Dedifferentiated amniotic fluid mesenchymal stem cell (primary cell): ENCODE measurements around the gene SAE1.
"Not testable (repeated sequence)": the region's sequence is repeated elsewhere in the genome, so short reads cannot be mapped to it uniquely, and the experiment has no call there.

Experiments used
- DNase-seq: peaks from one replicate; pipeline ENCODE4 v3.0.0-alpha.2; 2016; ENCODE audit errors: extremely low spot score

The SAE1 gene

DNA sequence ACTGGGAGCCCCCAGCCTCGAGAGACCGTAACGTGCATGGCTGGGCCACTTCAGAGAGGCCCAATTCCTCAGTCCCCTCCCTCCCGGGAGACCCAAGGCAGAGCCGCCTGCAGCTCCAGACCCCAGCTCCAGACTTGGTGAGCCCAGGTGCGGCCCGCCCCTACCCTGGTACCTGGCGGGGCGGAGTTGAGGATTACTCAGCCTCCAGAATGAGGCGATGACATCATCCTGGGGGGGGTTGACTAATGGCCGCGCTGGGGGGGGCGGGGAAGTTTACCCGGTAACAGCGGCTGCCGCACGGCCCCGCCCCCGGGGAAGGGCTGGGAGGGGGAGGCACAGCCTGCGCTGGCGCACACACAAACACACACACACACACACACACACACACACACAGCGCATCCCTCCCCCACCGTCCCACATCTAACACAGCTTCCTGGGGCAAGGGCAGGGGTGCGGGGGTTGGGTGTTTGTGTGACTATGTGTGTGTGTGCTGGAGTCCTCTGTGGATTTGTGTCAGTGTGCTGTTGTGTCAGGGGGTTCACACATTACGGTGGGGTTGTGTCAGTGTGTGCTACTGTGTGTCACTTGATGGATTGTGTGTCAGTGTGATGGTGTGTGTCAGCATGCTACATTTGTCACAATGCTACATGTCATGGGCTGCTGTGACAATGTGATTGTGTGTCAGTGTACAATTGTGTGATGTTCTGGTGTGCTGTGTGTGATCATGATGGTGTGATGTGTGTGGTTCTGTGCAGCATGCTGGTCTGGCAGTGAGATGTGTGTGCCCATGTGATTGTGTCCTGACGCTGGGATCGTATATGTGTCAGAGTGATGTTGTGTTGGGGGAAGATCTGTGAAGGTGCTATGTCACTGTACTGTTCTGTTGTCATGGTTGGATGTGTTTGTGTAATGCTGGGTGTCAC lies 110.6 kb downstream of the SAE1 start:
- peak; percentile 51 for DNase-seq

- DNase-seq: no peak
Measured at GRCh38 chr19:47241919-47242577, 111.4 kb downstream of the SAE1 start.

DNA sequence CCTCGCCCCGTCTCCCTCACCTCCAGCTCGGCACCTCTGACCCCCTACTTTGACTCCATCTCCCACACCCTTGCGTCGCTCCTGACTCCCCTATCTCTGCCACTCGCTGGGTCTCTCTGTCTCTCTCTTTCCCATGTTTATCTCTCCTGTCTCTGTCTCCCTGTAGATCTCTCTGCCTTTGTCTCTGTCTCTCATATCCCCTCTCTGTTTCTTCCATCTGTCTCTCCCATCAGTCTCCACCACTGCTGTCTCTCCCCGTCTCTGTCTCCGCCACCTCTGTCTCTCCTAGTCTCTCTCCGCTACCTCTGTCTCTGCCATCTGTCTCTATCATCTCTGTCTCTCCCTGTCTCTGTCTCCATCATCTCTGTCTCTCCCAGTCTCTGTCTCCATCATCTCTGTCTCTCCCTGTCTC lies 112.7 kb downstream of the SAE1 start:
- DNase-seq: no peak

- DNase-seq: peak; percentile 98
Measured at GRCh38 chr19:47243776-47244547, 113.3 kb downstream of the SAE1 start.

- DNase-seq: peak; percentile 77
Measured at GRCh38 chr19:47247308-47247990, 116.8 kb downstream of the SAE1 start.

DNA sequence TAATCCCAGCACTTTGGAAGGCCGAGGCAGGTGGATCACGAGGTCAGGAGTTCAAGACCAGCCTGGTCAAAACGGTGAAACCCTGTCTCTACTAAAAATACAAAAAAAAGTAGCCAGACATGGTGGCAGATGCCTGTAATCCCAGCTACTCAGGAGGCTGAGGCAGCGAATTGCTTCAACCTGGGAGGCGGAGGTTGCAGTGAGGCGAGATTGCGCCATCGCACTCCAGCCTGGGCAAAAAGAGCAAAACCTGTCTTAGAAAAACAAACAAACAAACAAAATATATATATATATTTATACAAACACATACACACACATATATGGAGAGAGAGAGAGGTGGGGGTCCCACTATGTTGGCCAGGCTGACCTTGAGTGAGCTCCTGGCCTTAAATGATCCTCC lies 122.4 kb downstream of the SAE1 start:
- not testable (repeated sequence) for DNase-seq

DNA sequence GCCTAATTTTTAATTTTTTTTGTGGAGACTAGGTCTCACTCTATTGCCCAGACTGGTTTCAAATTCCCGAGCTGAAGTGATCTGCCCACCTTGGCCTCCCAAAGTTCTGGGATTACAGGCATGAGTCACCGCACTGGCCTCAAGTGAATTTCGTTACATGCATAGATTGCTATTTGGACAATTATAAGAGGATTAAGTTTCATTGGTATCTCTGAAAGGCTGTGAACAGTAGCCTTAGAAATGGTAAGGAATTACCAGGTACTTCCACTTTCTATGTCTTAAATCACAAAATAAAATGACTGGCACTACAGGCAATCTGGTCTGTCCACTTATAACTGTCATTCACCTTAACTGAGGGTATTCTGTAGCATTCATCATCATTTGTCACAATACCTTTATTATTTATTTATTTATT lies 122.8 kb downstream of the SAE1 start:
- DNase-seq: peak; percentile 81

GRCh38 chr19:47253970-47254369 lies 123.3 kb downstream of the SAE1 start:
- DNase-seq: no peak

GRCh38 chr19:47255879-47256692 lies 125.5 kb downstream of the SAE1 start, which contains the start of gene CCDC9:
Gene CCDC9 (plus strand): TSS chr19:47256525. CDS start chr19:47258401, 1,876 bp downstream.
- peak; percentile 94 for DNase-seq

DNA sequence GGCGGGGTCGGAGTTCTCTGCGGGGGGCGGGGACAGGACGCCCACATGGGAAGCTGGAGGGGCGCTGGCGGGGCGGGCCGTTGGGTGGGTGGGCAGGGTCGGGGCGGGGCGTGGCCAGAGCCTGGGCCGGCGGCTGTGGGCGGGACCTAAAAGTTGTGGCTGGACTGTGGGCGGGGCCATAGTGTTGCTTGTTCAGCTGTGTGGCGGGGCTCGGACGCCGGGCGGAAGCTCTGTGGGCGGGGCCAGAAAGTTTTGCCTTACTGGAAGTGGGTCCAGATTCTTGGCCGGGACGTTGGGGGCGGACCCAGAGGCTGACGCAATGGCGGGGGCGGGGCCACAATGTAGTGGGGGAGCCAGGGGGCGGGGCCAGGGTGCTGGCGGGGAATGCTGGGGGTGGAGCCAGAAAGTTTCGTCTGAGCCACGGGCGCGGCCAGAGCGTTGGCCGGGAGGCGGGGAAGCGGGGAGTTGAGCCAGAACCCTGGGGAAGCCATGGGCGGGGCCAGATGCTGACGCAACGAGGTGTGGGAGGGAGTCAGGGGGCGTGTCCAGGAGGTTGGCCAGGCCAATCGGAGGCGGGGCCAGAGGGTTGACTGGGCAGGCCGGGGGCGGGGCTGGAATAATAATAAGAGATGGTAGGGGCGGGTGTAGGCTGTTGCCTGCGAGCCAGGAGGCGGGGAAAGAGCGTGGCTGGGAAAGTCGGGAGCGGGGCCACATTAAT lies 126.2 kb downstream of the SAE1 start:
- peak; percentile 99 for DNase-seq

GRCh38 chr19:47257411-47258169 lies 127.0 kb downstream of the SAE1 start:
- DNase-seq: no peak

DNA sequence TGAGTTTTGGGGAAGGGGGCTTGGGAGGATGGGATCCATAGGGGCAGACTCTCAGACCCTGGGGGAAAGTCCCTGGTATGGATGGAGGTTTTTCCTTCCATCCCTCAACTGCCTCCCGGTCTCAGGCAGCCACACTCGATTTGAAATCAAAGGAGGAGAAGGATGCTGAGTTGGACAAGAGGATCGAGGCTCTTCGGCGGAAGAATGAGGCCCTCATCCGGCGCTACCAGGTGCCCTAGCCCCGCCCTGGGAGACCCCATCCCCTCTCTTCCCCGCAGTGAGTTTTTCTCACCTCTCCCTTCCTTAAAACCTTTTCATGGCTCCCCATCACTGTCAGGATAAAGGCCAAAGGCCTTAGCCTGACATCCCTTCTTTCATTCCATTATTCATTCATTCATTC lies 127.8 kb downstream of the SAE1 start:
- no peak for DNase-seq

DNA sequence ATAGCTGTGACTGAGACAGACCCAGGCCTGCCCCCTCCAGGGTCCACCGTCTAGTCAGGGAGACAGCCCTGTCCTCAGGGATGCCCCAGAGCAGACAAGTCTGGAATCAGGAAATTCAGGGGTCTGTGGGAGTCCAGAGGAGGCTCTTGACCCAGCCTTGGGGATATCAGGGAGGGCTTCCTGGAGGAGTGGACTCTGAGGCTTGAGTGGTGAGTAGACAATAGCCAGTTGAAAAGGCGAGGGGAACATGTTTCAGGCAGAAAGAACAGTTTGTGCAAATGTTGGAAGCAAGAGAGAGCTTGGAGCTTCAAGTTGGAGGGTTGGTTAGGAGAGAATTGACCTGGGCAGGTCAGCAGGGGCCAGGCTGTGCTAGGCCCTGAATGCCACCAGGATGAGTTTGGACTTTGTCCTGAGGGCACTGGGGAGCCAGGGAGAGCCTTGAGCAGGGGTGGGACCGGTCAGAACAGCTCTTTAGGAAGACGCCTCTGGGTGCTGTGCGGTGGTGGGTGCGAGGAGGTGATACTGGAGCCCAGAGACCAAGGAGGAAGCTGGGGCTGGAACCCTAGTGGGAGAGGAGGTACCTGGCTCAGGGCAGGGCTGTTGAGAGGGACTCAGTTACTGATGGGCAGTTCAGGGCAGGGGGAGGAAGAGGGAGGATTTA lies 128.4 kb downstream of the SAE1 start:
- DNase-seq: no peak
